Muscle of leg (tissue), 11 donors: ENCODE results near the gene MAP3K21. TPM values are rescaled to one million over a fixed set of nuclear protein-coding genes. Genes with fewer than 3 reads are reported as not detected.

ENCODE experiments used
- DNase-seq: peaks from one replicate; pipeline ENCODE4 v3.0.0; 2013
- H3K27ac ChIP-seq: one replicate; pipeline ENCODE4 v1.5.1; 2013; ENCODE audit warnings: mild to moderate bottlenecking, low read length, control low read depth
- H3K27me3 ChIP-seq: one replicate; pipeline ENCODE4 v1.6.1; 2013; ENCODE audit warnings: low read length; ENCODE audit not compliant: control insufficient read depth, insufficient read depth
- H3K36me3 ChIP-seq: one replicate; pipeline ENCODE4 v1.6.1; 2013; ENCODE audit warnings: low read length; ENCODE audit not compliant: control insufficient read depth, insufficient read depth
- H3K4me1 ChIP-seq: one replicate; pipeline ENCODE4 v1.6.1; 2013; ENCODE audit warnings: low read length; ENCODE audit not compliant: control insufficient read depth, insufficient read depth
- H3K4me3 ChIP-seq: one replicate; pipeline ENCODE4 v1.5.1; 2013; ENCODE audit warnings: low read length, control low read depth
- H3K9me3 ChIP-seq: replicated peaks from 2 replicates; pipeline ENCODE4 v1.6.1; 2013; ENCODE audit warnings: low read depth, low read length; ENCODE audit not compliant: control insufficient read depth
- WGBS: methylation state at CpG from one replicate; pipeline ENCODE4 v1.1.5; 2013; ENCODE audit warnings: missing lambda C conversion rate; ENCODE audit not compliant: insufficient coverage; 5-methylcytosine and 5-hydroxymethylcytosine counted together
- polyA plus RNA-seq, 8 donors: library from polyadenylated mRNA; unstranded; fragments of 120-200 nt; gene quantifications; one replicate each; pipeline versions ENCODE4 v1.2.1 to v1.2.3, GENCODE V29; 2013; ENCODE audit warnings: inconsistent platforms in 1 of 8, low replicate concordance in 1 of 8; ENCODE audit not compliant: insufficient read length in 8 of 8, insufficient read depth in 1 of 8
- total RNA-seq: library from RNA; stranded (reverse); fragments of 120-200 nt; gene quantifications from one replicate; pipeline ENCODE4 v1.2.4, GENCODE V29; 2013

Gene MAP3K21
- total and polyA plus RNA-seq, 9 donors = 0.08 to 1.1 (median 0.19) TPM

GRCh38 chr1:233295237-233295974, 32.1 kb upstream of the MAP3K21 start, which contains the start of gene PCNX2:
TSS of gene PCNX2 (minus strand) at chr1:233295725. CDS start at chr1:233295478, 247 bp downstream.
- peak within 1 kb of the TSS; percentile 39 for H3K4me3 ChIP-seq
- peak; percentile 65 for DNase-seq
- no peaks in the 10 kb centered on the region for H3K4me1 ChIP-seq
- H3K9me3 ChIP-seq = no peaks in the 10 kb centered on the region
- H3K36me3 ChIP-seq = no peaks in the 10 kb centered on the region
- under 1% methylated on average over 50 of the region's 54 CpGs for WGBS
- peaks cover 12% of the 10 kb centered on the region for H3K27me3 ChIP-seq
- no peak within 1 kb of the TSS for H3K27ac ChIP-seq

GRCh38 chr1:233295975-233296322, 31.6 kb upstream of the MAP3K21 start:
- Histone ChIP-seq H3K4me3 (no peak overlapping the region), H3K36me3 (no peaks in the 10 kb centered on the region)

GRCh38 chr1:233299450-233299849, 28.1 kb upstream of the MAP3K21 start:
- no peak overlapping the region for H3K27ac ChIP-seq
- H3K4me1 ChIP-seq = no peaks in the 10 kb centered on the region
- 88% methylated on average over 1 of the region's 5 CpGs for WGBS
- H3K27me3 ChIP-seq = peaks cover 12% of the 10 kb centered on the region
- no peaks in the 10 kb centered on the region for H3K9me3 ChIP-seq
- H3K36me3 ChIP-seq = no peaks in the 10 kb centered on the region
- no peak for DNase-seq
- no peak overlapping the region for H3K4me3 ChIP-seq

More at GRCh38 chr1:233295975-233296322, 31.6 kb upstream of the MAP3K21 start:
- no peak overlapping the region for H3K27ac ChIP-seq
- no peaks in the 10 kb centered on the region for H3K4me1 ChIP-seq
- DNase-seq = no peak
- 3% methylated on average over 4 of the region's 5 CpGs for WGBS
- H3K9me3 ChIP-seq = no peaks in the 10 kb centered on the region
- H3K27me3 ChIP-seq = peaks cover 12% of the 10 kb centered on the region

GRCh38 chr1:233300326-233300725, 27.2 kb upstream of the MAP3K21 start:
- peaks cover 8% of the 10 kb centered on the region for H3K27me3 ChIP-seq
- DNase-seq = no peak
- no peak overlapping the region for H3K4me3 ChIP-seq
- no peaks in the 10 kb centered on the region for H3K36me3 ChIP-seq
- H3K4me1 ChIP-seq = no peaks in the 10 kb centered on the region
- no CpG with 5 or more reads among the region's 2 CpGs for WGBS
- no peaks in the 10 kb centered on the region for H3K9me3 ChIP-seq
- H3K27ac ChIP-seq = no peak overlapping the region

GRCh38 chr1:233304489-233305102, 22.9 kb upstream of the MAP3K21 start:
- Histone ChIP-seq H3K9me3 (no peaks in the 10 kb centered on the region), H3K27me3 (peaks cover 4% of the 10 kb centered on the region), H3K4me3 (no peak overlapping the region), H3K4me1 (no peaks in the 10 kb centered on the region), H3K27ac (no peak overlapping the region), H3K36me3 (no peaks in the 10 kb centered on the region)
- no CpG with 5 or more reads among the region's 1 CpG for WGBS
- DNase-seq = peak; percentile 42

GRCh38 chr1:233313434-233314155, 13.9 kb upstream of the MAP3K21 start:
- no peaks in the 10 kb centered on the region for H3K4me1 ChIP-seq
- no peaks in the 10 kb centered on the region for H3K36me3 ChIP-seq
- no CpG with 5 or more reads among the region's 4 CpGs for WGBS
- H3K9me3 ChIP-seq = no peaks in the 10 kb centered on the region
- DNase-seq = no peak
- no peak overlapping the region for H3K4me3 ChIP-seq
- H3K27ac ChIP-seq = no peak overlapping the region
- H3K27me3 ChIP-seq = peaks cover 2% of the 10 kb centered on the region

- no peak for DNase-seq
- Histone ChIP-seq H3K9me3 (no peaks in the 10 kb centered on the region), H3K36me3 (no peaks in the 10 kb centered on the region), H3K4me3 (no peak overlapping the region), H3K27me3 (peaks cover 3% of the 10 kb centered on the region), H3K27ac (no peak overlapping the region), H3K4me1 (no peaks in the 10 kb centered on the region)
- no CpG with 5 or more reads among the region's 1 CpG for WGBS
Measured at GRCh38 chr1:233315718-233316301, 11.7 kb upstream of the MAP3K21 start.

GRCh38 chr1:233316473-233316872, 11.1 kb upstream of the MAP3K21 start:
- H3K4me3 ChIP-seq = no peak overlapping the region
- peaks cover 3% of the 10 kb centered on the region for H3K27me3 ChIP-seq
- no peaks in the 10 kb centered on the region for H3K4me1 ChIP-seq
- no peak for DNase-seq
- 63% methylated on average over 1 of the region's 1 CpG for WGBS
- no peaks in the 10 kb centered on the region for H3K36me3 ChIP-seq
- H3K9me3 ChIP-seq = no peaks in the 10 kb centered on the region
- H3K27ac ChIP-seq = no peak overlapping the region

- Histone ChIP-seq H3K4me3 (no peak overlapping the region), H3K36me3 (no peaks in the 10 kb centered on the region), H3K9me3 (no peaks in the 10 kb centered on the region), H3K27me3 (peaks cover 6% of the 10 kb centered on the region), H3K27ac (no peak overlapping the region), H3K4me1 (no peaks in the 10 kb centered on the region)
- WGBS = no CpG with 5 or more reads among the region's 6 CpGs
- no peak for DNase-seq
Measured at GRCh38 chr1:233319272-233319671, 8.3 kb upstream of the MAP3K21 start.

- Histone ChIP-seq H3K4me3 (no peak overlapping the region), H3K9me3 (no peaks in the 10 kb centered on the region), H3K36me3 (no peaks in the 10 kb centered on the region), H3K27ac (no peak overlapping the region), H3K27me3 (peaks cover 6% of the 10 kb centered on the region), H3K4me1 (no peaks in the 10 kb centered on the region)
- DNase-seq = no peak
- no CpG with 5 or more reads among the region's 2 CpGs for WGBS
Measured at GRCh38 chr1:233320023-233320422, 7.5 kb upstream of the MAP3K21 start.
